SU-DHL-6 (cell line): ENCODE measurements around the gene LYVE1.

Experiments
- H2AFZ ChIP-seq: fragments of 200-600 bp; sonication (generic); 2 replicates; pipeline ENCODE4 v1.6.1; 2014; ENCODE audit warnings: low read depth, mild to moderate bottlenecking, moderate library complexity, mixed read lengths, antibody characterized with exemption, low read length; ENCODE audit not compliant: severe bottlenecking
- H3F3A ChIP-seq: fragments of 200-600 bp; shearing (Covaris generic); 2 replicates; pipeline ENCODE4 v1.6.0; 2016; ENCODE audit warnings: antibody characterized with exemption, mild to moderate bottlenecking; ENCODE audit not compliant: insufficient read depth
- H3K27ac ChIP-seq: fragments of 200-600 bp; sonication (generic); 2 replicates; pipeline ENCODE4 v1.5.1; 2016; ENCODE audit warnings: low read depth, mild to moderate bottlenecking, low read length, moderate library complexity, mixed read lengths
- H3K27me3 ChIP-seq: fragments of 200-600 bp; sonication (generic), shearing (Covaris generic); 2 replicates; pipeline ENCODE4 v1.6.0; 2014; ENCODE audit warnings: mild to moderate bottlenecking, low read length
- H3K36me3 ChIP-seq: fragments of 200-600 bp; sonication (generic); 2 replicates; pipeline ENCODE4 v1.6.1; 2014; ENCODE audit warnings: mild to moderate bottlenecking, low read length, mixed read lengths
- H3K4me2 ChIP-seq: fragments of 300-600, 200-600 bp; shearing (Covaris generic), sonication (generic); 2 replicates; pipeline ENCODE4 v1.6.0; 2014; ENCODE audit warnings: low read length, low read depth, mild to moderate bottlenecking; ENCODE audit not compliant: poor library complexity, severe bottlenecking
- H3K4me3 ChIP-seq: fragments of 200-600 bp; sonication (generic); 2 replicates; pipeline ENCODE4 v1.5.1; 2014; ENCODE audit warnings: antibody characterized with exemption, low read length, mild to moderate bottlenecking, mixed read lengths; ENCODE audit not compliant: insufficient read depth, poor library complexity, severe bottlenecking
- H3K79me2 ChIP-seq: fragments of 200-600 bp; sonication (generic); 2 replicates; pipeline ENCODE4 v1.6.1; 2014; ENCODE audit warnings: mild to moderate bottlenecking, low read length, moderate library complexity; ENCODE audit not compliant: insufficient read depth
- H3K9ac ChIP-seq: fragments of 200-600 bp; sonication (generic); 2 replicates; pipeline ENCODE4 v1.7.0; 2014; ENCODE audit warnings: mild to moderate bottlenecking, low read length
- H3K9me2 ChIP-seq: fragments of 200-600 bp; sonication (generic); replicated peaks from 2 replicates; pipeline ENCODE4 v1.6.1; 2014; ENCODE audit warnings: low read length; ENCODE audit not compliant: insufficient read depth
- H3K9me3 ChIP-seq: fragments of 200-600 bp; sonication (generic); 2 replicates; pipeline ENCODE4 v1.6.1; 2014; ENCODE audit warnings: low read length, mixed read lengths; ENCODE audit not compliant: insufficient read depth
- H4K20me1 ChIP-seq: fragments of 200-600 bp; sonication (generic); 2 replicates; pipeline ENCODE4 v1.6.1; 2014; ENCODE audit warnings: low read depth, mild to moderate bottlenecking, antibody characterized with exemption, low read length, moderate library complexity, mixed read lengths
- CTCF ChIP-seq: fragments of 200-600 bp; sonication (generic); IDR thresholded peaks from one replicate; pipeline ENCODE4 v1.5.1; 2017; ENCODE audit warnings: antibody characterized with exemption, mild to moderate bottlenecking, low read length, moderate library complexity; ENCODE audit not compliant: insufficient read depth, poor library complexity, severe bottlenecking
- EZH2phosphoT487 ChIP-seq: fragments of 200-600 bp; sonication (generic), shearing (Covaris generic); conservative IDR thresholded peaks from 2 replicates; pipeline ENCODE4 v1.6.1; 2018; ENCODE audit warnings: mild to moderate bottlenecking, antibody characterized with exemption, low read length, moderate library complexity, mixed read lengths

LYVE1 gene

GRCh38 chr11:10594407-10594806, 25.9 kb upstream of the LYVE1 start:
- Histone ChIP-seq H3K27me3 (no peaks in the 10 kb centered on the region), H3F3A (no peaks in the 10 kb centered on the region), H3K27ac (no peak overlapping the region), H3K9ac (no peak overlapping the region), H3K4me2 (no peak overlapping the region), H3K9me2 (no peaks in the 10 kb centered on the region), H4K20me1 (no peaks in the 10 kb centered on the region), H3K4me3 (no peak overlapping the region), H3K9me3 (no peaks in the 10 kb centered on the region), H3K36me3 (no peaks in the 10 kb centered on the region), H2AFZ (no peak overlapping the region), H3K79me2 (no peaks in the 10 kb centered on the region)
- no peak for TF ChIP-seq CTCF
- TF ChIP-seq EZH2phosphoT487: no peak

GRCh38 chr11:10592331-10592730, 23.9 kb upstream of the LYVE1 start:
- TF ChIP-seq CTCF: no peak
- no peak for TF ChIP-seq EZH2phosphoT487
- Histone ChIP-seq H3K4me2 (no peak overlapping the region), H4K20me1 (no peaks in the 10 kb centered on the region), H3K27me3 (no peaks in the 10 kb centered on the region), H3K4me3 (no peak overlapping the region), H3K79me2 (no peaks in the 10 kb centered on the region), H3K9me2 (no peaks in the 10 kb centered on the region), H3K27ac (no peak overlapping the region), H3K9me3 (no peaks in the 10 kb centered on the region), H3K9ac (no peak overlapping the region), H3K36me3 (no peaks in the 10 kb centered on the region), H2AFZ (no peak overlapping the region), H3F3A (no peaks in the 10 kb centered on the region)

- Histone ChIP-seq H3K27me3 (no peaks in the 10 kb centered on the region), H3K4me3 (no peak overlapping the region), H3K9ac (no peak overlapping the region), H4K20me1 (no peaks in the 10 kb centered on the region), H3K27ac (no peak overlapping the region), H3K36me3 (no peaks in the 10 kb centered on the region), H3K9me2 (no peaks in the 10 kb centered on the region), H2AFZ (no peak overlapping the region), H3F3A (no peaks in the 10 kb centered on the region), H3K79me2 (no peaks in the 10 kb centered on the region), H3K4me2 (no peak overlapping the region), H3K9me3 (no peaks in the 10 kb centered on the region)
- TF ChIP-seq EZH2phosphoT487 (no peak), CTCF (no peak)
Measured at GRCh38 chr11:10591741-10592140, 23.3 kb upstream of the LYVE1 start.
